ENCODE data around the gene OR52I2.

The OR52I2 gene

DNA sequence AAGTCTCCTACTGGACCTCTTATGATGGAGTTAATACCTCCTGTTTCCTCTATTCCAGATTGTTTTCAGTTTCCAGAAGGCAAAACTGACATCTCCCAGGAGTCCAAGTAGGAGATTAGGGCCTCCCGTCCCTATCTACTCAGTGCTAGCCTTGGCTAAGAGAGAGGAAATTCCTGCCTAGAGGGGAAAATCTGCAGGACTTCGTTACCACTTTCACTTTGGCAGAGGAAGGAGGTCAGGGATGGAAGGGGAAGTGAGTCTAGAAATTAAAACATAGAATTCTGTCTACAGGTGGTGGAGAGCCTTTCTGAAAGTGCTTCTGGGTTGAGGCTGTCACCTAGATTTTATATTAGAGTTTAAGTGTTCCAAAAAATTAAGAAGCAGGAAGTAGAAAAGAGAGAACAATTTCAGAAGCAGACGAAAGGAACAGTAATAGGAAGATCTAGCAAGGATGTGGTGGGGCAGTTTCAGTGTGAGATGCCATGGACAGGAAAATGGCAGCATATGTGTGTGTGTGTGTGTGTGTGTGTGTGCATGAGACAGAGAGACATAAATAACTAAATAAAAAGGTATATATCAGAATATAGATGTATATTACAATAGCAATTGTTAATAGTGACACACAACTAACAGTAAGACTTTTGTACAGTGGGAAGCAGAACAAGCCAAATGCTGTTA lies 28.9 kb downstream of the OR52I2 start:
- FAIRE-seq, result no peak

DNA sequence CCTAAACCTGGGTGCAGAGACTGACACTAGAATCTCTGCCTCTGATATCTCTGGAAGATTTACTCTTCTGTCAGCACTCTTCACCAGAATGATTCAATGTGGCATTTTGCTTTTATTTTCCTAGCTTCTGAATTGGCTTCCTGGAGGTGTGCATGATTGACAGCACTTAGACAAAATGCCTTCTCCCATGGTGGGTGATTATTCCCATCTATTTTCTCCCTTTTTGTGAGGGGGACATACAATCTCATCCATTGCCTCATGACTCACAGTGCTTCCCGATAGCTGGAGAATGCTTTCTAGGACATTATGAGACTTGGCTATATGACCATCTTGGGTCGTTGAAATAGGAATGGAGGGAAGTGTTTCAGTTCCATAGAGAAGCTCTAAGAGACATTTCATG lies 30.4 kb downstream of the OR52I2 start:
- FAIRE-seq, result no peak

DNA sequence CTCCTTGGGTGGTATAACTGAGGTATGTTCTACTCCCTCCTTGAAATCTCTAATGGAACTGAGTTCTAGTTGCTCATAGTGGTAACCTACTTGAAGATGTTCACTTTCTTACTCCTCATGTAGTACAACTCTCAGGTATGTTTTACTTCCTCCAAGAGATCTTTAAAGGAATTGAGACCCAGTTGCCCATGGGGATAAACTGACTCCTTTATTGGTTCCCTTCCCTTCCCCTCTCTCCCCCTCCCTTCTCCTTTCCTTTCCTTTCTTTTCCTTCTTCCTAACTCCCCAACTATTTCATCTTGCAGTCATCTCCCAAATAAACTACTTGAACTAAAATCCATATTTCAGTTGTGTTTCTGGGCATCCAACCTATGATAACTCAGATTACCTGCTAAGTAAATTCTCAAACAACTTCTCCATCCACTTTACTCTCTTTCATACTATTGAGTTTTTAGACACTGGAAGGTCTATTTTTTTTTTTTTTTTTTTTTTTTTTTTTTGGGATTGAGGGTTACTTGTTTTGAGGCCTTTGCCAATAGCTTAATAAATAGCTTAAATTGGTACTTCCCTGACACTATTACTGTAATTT lies 34.4 kb downstream of the OR52I2 start:
- no peak for FAIRE-seq

DNA sequence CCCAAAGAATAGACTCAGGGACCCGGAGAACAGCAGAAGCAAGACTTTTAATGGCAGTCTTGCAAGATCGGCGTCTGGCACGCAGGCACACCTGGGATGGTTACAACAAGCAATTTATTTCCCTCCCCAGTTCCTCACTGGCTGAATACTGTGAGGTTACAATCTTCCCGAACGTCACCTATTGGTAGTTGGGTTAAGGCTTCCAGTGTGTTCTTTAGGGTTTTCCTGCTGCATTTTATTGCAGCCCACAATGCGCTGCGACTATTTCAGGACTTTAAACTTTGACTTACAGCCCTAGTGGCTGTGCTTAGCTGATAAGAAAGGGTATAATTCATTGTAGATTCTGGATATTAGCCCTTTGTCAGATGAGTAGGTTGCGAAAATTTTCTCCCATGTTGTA lies 38.0 kb downstream of the OR52I2 start:
- FAIRE-seq, result no peak

DNA sequence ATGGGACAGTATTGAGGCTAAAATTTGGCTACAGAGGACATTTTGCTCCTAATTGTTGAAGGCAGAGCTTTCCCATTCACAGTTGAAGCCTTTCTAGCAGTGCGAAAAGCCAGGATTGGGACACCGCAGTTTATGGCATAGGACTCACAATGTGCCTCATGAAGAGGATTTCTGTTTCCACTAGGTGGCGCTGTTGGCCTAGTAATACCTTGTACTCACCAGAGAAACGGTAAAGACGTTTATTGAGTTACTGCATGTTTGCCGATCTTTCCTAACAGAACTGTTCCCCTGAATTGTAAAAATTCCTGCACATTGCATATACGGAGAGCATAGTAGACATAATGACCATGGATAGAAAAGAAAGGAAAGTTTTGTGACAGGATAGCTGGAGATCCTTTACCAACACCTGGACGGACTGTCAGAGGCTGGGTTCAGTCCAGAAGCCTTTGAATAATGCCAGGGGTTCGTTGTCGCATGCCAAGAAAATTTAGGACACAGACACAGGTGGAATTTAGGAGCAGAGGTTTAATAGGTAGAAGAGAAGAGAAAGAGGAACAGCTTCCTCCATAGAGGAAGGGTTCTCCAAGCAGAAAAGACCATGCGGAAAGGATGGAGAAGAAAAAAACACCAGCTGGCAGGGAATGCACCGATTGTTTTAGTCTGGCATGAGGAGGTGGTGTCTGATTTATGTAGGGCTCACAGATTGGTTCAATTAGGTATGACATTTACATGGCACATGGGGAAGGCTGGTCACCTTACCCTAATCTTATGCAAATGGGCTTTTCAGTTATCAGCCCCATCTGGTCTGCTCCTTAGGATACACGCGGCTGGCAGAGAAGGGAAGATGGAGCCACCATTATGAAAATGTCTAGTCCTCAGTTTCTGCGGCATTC lies 44.9 kb downstream of the OR52I2 start:
- peak; percentile 9 for FAIRE-seq

DNA sequence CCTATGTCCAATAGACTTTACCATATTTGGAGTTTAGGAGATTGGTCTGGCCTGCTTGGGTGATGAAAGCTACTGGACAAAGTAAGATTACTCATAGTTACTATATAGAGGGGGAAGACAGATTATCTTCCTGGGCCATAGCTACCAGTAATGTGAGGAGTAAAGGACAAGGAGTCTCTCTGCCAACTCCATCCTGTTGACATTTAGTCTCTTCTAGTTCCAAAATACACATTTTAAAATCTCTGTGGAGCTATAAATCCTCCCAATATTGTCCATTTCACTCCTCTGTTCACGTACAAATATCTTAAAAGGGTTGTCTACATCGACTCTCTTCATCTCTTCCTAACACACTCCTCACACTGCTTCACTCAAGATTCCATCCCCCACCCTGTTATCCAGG lies 54.6 kb downstream of the OR52I2 start:
- FAIRE-seq, result no peak

DNA sequence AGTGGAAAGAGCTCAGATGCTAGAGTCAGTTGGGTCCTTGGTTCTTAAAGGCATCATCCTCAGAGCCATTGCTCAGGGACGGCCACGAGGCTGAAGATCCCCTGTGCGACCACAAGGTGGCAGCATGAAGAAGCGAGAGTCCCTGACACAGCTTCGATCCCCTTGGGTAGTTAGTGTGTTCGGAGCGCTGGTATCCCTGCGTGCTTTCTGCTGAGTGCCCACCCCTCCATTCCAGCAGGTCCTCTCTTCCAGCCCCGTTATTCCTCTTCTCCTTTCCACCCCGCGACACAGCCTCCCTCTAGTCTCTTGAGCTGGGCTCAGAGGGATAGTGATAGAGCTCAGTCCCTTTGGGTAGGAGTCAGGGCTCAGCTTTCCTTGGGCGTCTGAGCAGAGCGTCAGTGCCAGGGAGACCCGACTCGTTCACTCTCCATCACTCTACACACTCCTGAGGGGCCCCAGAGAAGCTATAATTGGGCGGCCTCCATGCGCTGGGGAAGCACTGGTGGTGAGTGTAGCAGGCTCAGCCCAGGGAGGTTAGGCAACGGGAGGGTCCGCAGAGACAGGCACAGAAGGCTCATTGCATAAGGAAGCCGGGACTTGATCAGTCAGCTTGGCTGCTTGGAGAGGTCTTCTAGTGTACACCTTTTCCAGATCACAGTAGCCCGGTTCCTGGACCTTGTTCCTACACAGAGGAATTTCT lies 55.6 kb downstream of the OR52I2 start, which contains the start of gene OR51D1:
TSS of gene OR51D1 (plus strand) at position 516 of the 700 bp plus-strand sequence. CDS start 2,314 bp downstream, outside the sequence.
- no peak for FAIRE-seq

DNA sequence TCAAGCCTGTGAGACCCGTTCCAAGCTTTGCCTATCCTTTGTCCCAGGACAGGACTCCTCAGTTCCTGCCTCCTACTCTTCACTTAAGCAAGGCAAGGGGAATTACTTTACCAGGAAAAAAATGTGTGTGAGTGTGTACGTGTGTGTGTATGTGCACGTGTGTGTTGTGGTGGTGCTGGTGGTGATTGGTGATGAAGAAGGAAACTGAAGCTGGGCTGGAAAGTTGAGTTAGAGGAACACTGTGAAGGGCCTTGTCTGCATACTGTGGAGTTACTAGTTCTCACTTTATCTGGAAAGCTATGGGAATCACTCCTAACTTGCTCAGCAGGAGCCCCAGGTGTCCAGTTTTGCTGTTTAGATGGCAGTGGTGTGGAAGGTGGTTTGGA lies 56.1 kb downstream of the OR52I2 start:
- FAIRE-seq, result no peak

DNA sequence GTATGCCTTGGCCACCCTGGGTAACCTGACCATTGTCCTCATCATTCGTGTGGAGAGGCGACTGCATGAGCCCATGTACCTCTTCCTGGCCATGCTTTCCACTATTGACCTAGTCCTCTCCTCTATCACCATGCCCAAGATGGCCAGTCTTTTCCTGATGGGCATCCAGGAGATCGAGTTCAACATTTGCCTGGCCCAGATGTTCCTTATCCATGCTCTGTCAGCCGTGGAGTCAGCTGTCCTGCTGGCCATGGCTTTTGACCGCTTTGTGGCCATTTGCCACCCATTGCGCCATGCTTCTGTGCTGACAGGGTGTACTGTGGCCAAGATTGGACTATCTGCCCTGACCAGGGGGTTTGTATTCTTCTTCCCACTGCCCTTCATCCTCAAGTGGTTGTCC lies 58.4 kb downstream of the OR52I2 start:
- no peak for FAIRE-seq

DNA sequence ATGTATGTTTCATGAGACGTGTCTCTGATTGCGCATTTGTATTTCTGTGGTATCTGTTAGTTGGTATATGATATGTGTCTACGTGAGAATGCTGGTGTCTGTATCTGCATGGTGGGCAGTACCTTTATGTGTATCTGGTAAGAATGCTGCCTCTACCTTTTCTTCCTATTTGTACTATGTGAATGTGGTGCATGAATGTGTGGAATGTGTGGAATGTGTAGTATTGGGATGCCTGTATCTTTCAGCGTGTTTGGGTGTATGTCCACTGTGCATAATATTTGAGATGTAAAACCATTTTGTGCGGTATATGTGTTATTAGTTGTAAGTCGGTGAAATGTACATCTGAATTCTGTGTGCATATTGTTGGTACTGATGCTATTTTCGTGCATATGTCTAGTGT lies 60.0 kb downstream of the OR52I2 start:
- no peak for FAIRE-seq

DNA sequence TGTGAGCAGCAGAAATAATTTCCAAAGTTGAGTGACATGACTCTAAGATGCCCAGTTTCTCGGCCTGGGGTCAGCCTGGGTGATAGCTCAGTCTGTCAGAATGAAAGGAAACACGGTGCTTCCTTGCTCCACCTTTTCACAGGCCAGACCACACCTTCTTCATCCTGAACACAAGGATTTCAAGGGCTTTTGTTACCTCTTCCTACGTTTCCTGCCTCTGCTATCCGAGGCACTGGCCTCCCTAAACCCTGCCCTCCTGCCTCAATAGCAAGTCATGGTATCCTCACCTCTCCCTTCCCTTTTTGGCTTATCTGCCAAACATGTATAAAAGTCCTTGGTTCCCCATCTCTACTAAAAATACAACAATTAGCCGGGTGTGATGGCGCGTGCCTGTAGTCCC lies 60.5 kb downstream of the OR52I2 start:
- FAIRE-seq, result no peak
